NT2/D1 (cell line): ENCODE results near the gene NAA60.

Experiments used
- DNase-seq: peaks from one replicate; pipeline ENCODE4 v3.0.0-alpha.2; 2011; ENCODE audit warnings: low read depth, low spot score
- H3K27me3 ChIP-seq: 2 replicates; pipeline ENCODE4 v1.6.0; 2011; ENCODE audit warnings: mild to moderate bottlenecking; ENCODE audit not compliant: insufficient read length, insufficient read depth
- H3K36me3 ChIP-seq: 2 replicates; pipeline ENCODE4 v1.6.1; 2011; ENCODE audit warnings: mild to moderate bottlenecking, low read length, mixed read lengths; ENCODE audit not compliant: insufficient read depth, insufficient read length
- H3K4me1 ChIP-seq: 2 replicates; pipeline ENCODE4 v1.5.1; 2011; ENCODE audit not compliant: insufficient read depth, insufficient read length
- H3K4me3 ChIP-seq: 2 replicates; pipeline ENCODE4 v1.5.1; 2011; ENCODE audit warnings: low read depth; ENCODE audit not compliant: insufficient read length
- H3K9ac ChIP-seq: 2 replicates; pipeline ENCODE4 v1.6.0; 2011; ENCODE audit warnings: low read depth; ENCODE audit not compliant: insufficient read length
- H3K9me3 ChIP-seq: 2 replicates; pipeline ENCODE4 v1.5.1; 2011; ENCODE audit warnings: mild to moderate bottlenecking, low read length; ENCODE audit not compliant: insufficient read depth
- SUZ12 ChIP-seq: IDR thresholded peaks from 2 replicates; pipeline ENCODE4 v1.6.1; 2011; ENCODE audit not compliant: insufficient read length, insufficient read depth; ENCODE audit errors: extremely low read depth
- YY1 ChIP-seq: IDR thresholded peaks from 2 replicates; pipeline ENCODE4 v1.6.1; 2011; ENCODE audit not compliant: insufficient read length, insufficient read depth
- ZNF274 ChIP-seq: IDR thresholded peaks from 2 replicates; pipeline ENCODE4 v1.6.1; 2011; ENCODE audit warnings: mild to moderate bottlenecking, low read depth, low read length

The NAA60 gene

GRCh38 chr16:3465911-3466584 is 22.6 kb downstream of the NAA60 start:
- peaks cover 20% of the 10 kb centered on the region for H3K4me1 ChIP-seq
- no peaks in the 10 kb centered on the region for H3K9me3 ChIP-seq
- no peak overlapping the region for H3K9ac ChIP-seq
- H3K4me3 ChIP-seq: no peak overlapping the region
- TF ChIP-seq YY1 (no peak), ZNF274 (no peak), SUZ12 (no peak)
- no peaks in the 10 kb centered on the region for H3K27me3 ChIP-seq
- peaks cover 64% of the 10 kb centered on the region for H3K36me3 ChIP-seq
- DNase-seq: no peak

- no peak overlapping the region for H3K9ac ChIP-seq
- H3K36me3 ChIP-seq: peaks cover 62% of the 10 kb centered on the region
- H3K4me1 ChIP-seq: peaks cover 20% of the 10 kb centered on the region
- no peaks in the 10 kb centered on the region for H3K9me3 ChIP-seq
- no peak for DNase-seq
- TF ChIP-seq ZNF274: no peak
- TF ChIP-seq SUZ12: no peak
- no peak for TF ChIP-seq YY1
- no peak overlapping the region for H3K4me3 ChIP-seq
- H3K27me3 ChIP-seq: no peaks in the 10 kb centered on the region
Observed at GRCh38 chr16:3467182-3467581, 23.7 kb downstream of the NAA60 start.

- H3K27me3 ChIP-seq: no peaks in the 10 kb centered on the region
- H3K4me1 ChIP-seq: peaks cover 20% of the 10 kb centered on the region
- H3K36me3 ChIP-seq: peaks cover 62% of the 10 kb centered on the region
- no peak overlapping the region for H3K9ac ChIP-seq
- DNase-seq: no peak
- no peak for TF ChIP-seq YY1
- no peak for TF ChIP-seq SUZ12
- TF ChIP-seq ZNF274: no peak
- no peak overlapping the region for H3K4me3 ChIP-seq
- H3K9me3 ChIP-seq: no peaks in the 10 kb centered on the region
Observed at GRCh38 chr16:3467921-3468320, 24.4 kb downstream of the NAA60 start.

- peaks cover 63% of the 10 kb centered on the region for H3K36me3 ChIP-seq
- no peak for DNase-seq
- no peaks in the 10 kb centered on the region for H3K27me3 ChIP-seq
- peaks cover 20% of the 10 kb centered on the region for H3K4me1 ChIP-seq
- no peak overlapping the region for H3K4me3 ChIP-seq
- H3K9me3 ChIP-seq: no peaks in the 10 kb centered on the region
- H3K9ac ChIP-seq: no peak overlapping the region
- TF ChIP-seq SUZ12 (no peak), YY1 (no peak), ZNF274 (no peak)
Observed at GRCh38 chr16:3468501-3468900, 25.0 kb downstream of the NAA60 start.

- no peak overlapping the region for H3K4me3 ChIP-seq
- H3K36me3 ChIP-seq: peaks cover 61% of the 10 kb centered on the region
- H3K4me1 ChIP-seq: peaks cover 20% of the 10 kb centered on the region
- TF ChIP-seq ZNF274: no peak
- no peak for TF ChIP-seq SUZ12
- TF ChIP-seq YY1: no peak
- no peaks in the 10 kb centered on the region for H3K27me3 ChIP-seq
- DNase-seq: no peak
- no peak overlapping the region for H3K9ac ChIP-seq
- no peaks in the 10 kb centered on the region for H3K9me3 ChIP-seq
Observed at GRCh38 chr16:3469736-3470135, 26.3 kb downstream of the NAA60 start.

- DNase-seq: no peak
- Histone ChIP-seq H3K36me3 (peaks cover 56% of the 10 kb centered on the region), H3K9ac (no peak overlapping the region), H3K9me3 (no peaks in the 10 kb centered on the region), H3K4me1 (peaks cover 17% of the 10 kb centered on the region), H3K27me3 (no peaks in the 10 kb centered on the region), H3K4me3 (no peak overlapping the region)
- no peak for TF ChIP-seq SUZ12
Observed at GRCh38 chr16:3470723-3471122, 27.2 kb downstream of the NAA60 start.

- Histone ChIP-seq H3K9me3 (no peaks in the 10 kb centered on the region), H3K27me3 (no peaks in the 10 kb centered on the region), H3K4me3 (no peak overlapping the region), H3K9ac (no peak overlapping the region), H3K36me3 (peaks cover 54% of the 10 kb centered on the region), H3K4me1 (peaks cover 20% of the 10 kb centered on the region)
- TF ChIP-seq YY1 (no peak), ZNF274 (no peak), SUZ12 (no peak)
- DNase-seq: no peak
Observed at GRCh38 chr16:3471518-3472176, 28.2 kb downstream of the NAA60 start.
